Calu3 (cell line): ENCODE results near the gene MKNK2. TPM values are rescaled to one million over a fixed set of nuclear protein-coding genes. Genes with fewer than 3 reads are reported as not detected.

ENCODE experiments used
- BruUV-seq: library from RNA; stranded (reverse); fragments of 400-500 nt; replicated peaks from 2 replicates; lab custom pipeline; 2021; lab: Mats Ljungman, UMichigan
- CTCF ChIA-PET: fragments of 300-600 bp; sonication (Branson Sonifier 250); formaldehyde crosslinking; loops from one replicate; lab custom pipeline; 2022; ENCODE audit warnings: antibody characterized with exemption; lab: Charles Lee
- DNase-seq: peaks from one replicate; pipeline ENCODE4 v3.0.0; 2022
- H3K27ac Mint-ChIP-seq: one replicate; pipeline ENCODE4 v1.8.0; 2022; ENCODE audit warnings: mixed read lengths; ENCODE audit not compliant: unreplicated experiment
- H3K27me3 Mint-ChIP-seq: one replicate; pipeline ENCODE4 v1.8.0; 2022; ENCODE audit warnings: mixed read lengths; ENCODE audit not compliant: unreplicated experiment
- H3K36me3 Mint-ChIP-seq: one replicate; pipeline ENCODE4 v1.8.0; 2022; ENCODE audit warnings: mild to moderate bottlenecking, moderate library complexity, mixed read lengths; ENCODE audit not compliant: insufficient read depth, unreplicated experiment
- H3K4me1 Mint-ChIP-seq: one replicate; pipeline ENCODE4 v1.8.0; 2022; ENCODE audit warnings: mild to moderate bottlenecking, low read depth, mixed read lengths; ENCODE audit not compliant: unreplicated experiment
- H3K4me3 Mint-ChIP-seq: one replicate; pipeline ENCODE4 v1.8.0; 2022; ENCODE audit warnings: mild to moderate bottlenecking, low read depth, moderate library complexity, mixed read lengths; ENCODE audit not compliant: unreplicated experiment
- H3K9me3 Mint-ChIP-seq: one replicate; pipeline ENCODE4 v1.8.0; 2022; ENCODE audit warnings: low read depth, mixed read lengths; ENCODE audit not compliant: unreplicated experiment
- CTCF ChIP-seq: fragments of 200-600 bp; IDR thresholded peaks from one replicate; pipeline ENCODE4 v1.8.0; 2022; ENCODE audit warnings: antibody characterized with exemption; ENCODE audit not compliant: unreplicated experiment
- intact Hi-C: fragments of 100-400 bp; cut with micrococcal nuclease; formaldehyde crosslinking; loops from one replicate; pipeline ENCODE4 v1.10.0; 2022; ENCODE audit not compliant: unreplicated experiment
- total RNA-seq: library from RNA; stranded (reverse); gene quantifications from 2 replicates; pipeline ENCODE4 v1.2.3, GENCODE V29; 2022

Gene MKNK2
- total RNA-seq, 1 experiment from 2014 or later = 96.0 TPM

- BruUV-seq = no TSS peak
- no peaks in the 10 kb centered on the region for H3K27me3 Mint-ChIP-seq
- intact Hi-C loops = no loop called here
- no peak for DNase-seq
- H3K4me1 Mint-ChIP-seq = no peaks in the 10 kb centered on the region
- peaks cover 52% of the 10 kb centered on the region for H3K36me3 Mint-ChIP-seq
- H3K9me3 Mint-ChIP-seq = no peaks in the 10 kb centered on the region
- no peak for TF ChIP-seq CTCF
- CTCF ChIA-PET = no interaction called here
- H3K27ac Mint-ChIP-seq = no peak overlapping the region
- H3K4me3 Mint-ChIP-seq = no peak overlapping the region
Observed at GRCh38 chr19:2043961-2044708, 6.9 kb downstream of the MKNK2 start.

DNA sequence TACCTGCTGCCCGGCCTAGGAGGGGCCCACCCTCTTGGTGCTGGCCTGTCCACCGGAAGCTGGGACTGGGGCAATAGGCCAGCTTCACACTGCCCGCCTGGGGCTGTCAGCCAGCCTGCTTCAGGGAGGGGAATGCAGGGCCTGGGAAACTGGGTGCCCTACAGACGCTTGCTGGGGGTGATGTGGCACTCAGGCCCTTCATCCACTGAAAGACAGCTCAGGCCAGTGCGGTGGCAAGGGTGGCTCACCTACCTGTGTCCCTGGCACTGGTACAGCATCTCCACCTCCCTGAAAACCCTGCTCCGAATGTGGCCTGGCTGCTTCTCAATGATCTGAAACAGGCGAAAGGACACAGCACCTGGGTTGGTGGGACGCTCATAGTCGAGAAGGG is 7.8 kb downstream of the MKNK2 start:
- intact Hi-C loops = no loop called here
- Mint-ChIP-seq H3K27ac (no peak overlapping the region), H3K27me3 (no peaks in the 10 kb centered on the region), H3K4me1 (no peaks in the 10 kb centered on the region), H3K4me3 (no peak overlapping the region), H3K9me3 (no peaks in the 10 kb centered on the region), H3K36me3 (peaks cover 52% of the 10 kb centered on the region)
- BruUV-seq = no TSS peak
- DNase-seq = no peak
- CTCF ChIA-PET = no interaction called here
- TF ChIP-seq CTCF = no peak

DNA sequence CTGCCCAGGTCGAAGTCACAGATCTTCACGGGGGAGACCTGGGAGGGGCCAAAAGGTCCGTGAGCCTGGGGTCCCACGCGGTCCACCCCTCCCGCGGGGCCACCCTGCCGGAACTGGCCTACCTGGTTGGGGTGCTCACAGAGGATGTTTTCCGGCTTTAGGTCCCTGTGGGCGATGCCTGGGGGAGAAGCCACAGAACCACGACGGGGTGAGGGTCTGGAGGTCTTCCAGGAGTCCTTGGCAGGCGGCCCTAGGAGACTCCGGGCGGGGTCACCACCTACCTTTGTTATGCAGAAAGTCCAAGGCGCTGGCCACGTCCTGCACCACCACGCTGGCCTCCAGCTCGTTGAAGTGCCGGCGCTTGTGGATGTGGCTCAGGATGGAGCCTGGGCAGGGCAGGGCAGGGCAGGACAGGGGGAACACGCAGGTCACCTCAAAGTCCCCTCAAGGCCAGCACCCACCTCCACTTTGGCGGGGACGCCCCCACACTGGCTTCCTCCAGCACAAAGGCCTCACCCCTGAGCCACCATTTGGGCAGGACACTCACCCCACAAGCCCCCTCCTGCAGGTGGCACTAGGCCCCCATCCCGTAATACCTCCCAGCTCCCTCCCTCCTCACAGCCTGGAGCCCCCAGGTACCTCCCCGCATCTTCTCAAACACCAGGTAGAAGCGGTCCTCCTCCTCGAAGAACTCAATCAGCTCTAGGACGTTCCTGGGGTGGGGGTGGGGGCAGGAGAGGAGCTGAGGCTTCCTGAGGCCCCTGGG is 8.4 kb downstream of the MKNK2 start:
- Mint-ChIP-seq H3K36me3 (peaks cover 53% of the 10 kb centered on the region), H3K9me3 (no peaks in the 10 kb centered on the region), H3K4me1 (no peaks in the 10 kb centered on the region), H3K27ac (no peak overlapping the region), H3K27me3 (no peaks in the 10 kb centered on the region), H3K4me3 (no peak overlapping the region)
- BruUV-seq = no TSS peak
- intact Hi-C loops = no loop called here
- no peak for DNase-seq
- CTCF ChIA-PET = no interaction called here
- TF ChIP-seq CTCF = no peak

DNA sequence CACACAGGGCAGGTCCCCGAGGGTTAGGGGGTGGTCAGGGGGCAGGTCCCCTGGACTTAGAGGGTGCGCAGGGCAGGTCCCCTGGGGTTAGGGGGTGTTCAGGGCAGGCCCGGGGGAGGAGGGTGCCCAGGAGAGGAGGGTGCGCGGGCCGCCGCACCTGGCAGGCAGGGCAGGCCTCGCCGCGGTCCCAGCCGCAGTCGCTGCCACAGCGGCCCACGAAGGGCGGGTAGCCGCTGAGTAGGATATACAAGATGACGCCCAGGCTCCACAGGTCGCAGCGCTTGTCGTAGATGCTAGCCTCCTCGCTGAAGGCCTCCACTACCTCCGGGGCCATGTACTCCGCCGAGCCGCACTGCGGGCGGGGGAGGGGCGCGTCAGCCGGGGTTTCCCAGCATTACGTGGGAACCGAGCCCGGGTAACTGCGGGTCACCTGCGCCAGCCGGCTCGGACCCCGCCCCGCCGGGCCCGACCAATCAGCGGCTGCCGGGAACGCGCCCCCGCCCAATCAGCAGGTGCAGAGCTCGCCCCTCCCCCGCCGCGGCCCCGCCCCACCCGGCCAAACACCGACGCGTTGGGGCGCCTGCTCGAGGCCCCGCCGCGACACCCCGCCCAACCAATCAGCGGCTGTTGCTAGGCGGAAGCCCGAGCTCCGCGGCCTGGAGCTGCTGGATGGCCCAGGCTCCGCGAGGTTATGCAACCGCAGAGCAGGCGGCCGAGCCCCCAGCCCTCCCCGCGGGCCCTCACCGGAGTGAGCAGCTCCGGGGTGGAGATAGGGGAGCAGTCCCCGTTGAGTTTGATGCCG is 9.2 kb downstream of the MKNK2 start:
- no TSS peak for BruUV-seq
- intact Hi-C loops = no loop called here
- Mint-ChIP-seq H3K27ac (no peak overlapping the region), H3K4me3 (no peak overlapping the region), H3K4me1 (no peaks in the 10 kb centered on the region), H3K36me3 (peaks cover 61% of the 10 kb centered on the region), H3K9me3 (no peaks in the 10 kb centered on the region), H3K27me3 (no peaks in the 10 kb centered on the region)
- DNase-seq = peak; percentile 80
- CTCF ChIA-PET = no interaction called here
- TF ChIP-seq CTCF = no peak
